Fibroblast of lung (primary cell): ENCODE measurements around the gene INTS1. TPM values are rescaled to one million over a fixed set of nuclear protein-coding genes. Genes with fewer than 3 reads are reported as not detected.
A peak's percentile ranks its signal among the peaks of the same experiment; 100 is the strongest.

ENCODE experiments used
- DNase-seq, 2 donors: peaks; one replicate each; pipeline versions ENCODE4 v3.0.0 to v3.0.0-alpha.2; 2010; ENCODE audit warnings: low read depth in 2 of 2
- H2AFZ ChIP-seq: 2 replicates; pipeline ENCODE4 v1.5.1; 2012; ENCODE audit warnings: low read length, control low read depth, inconsistent platforms
- H3K27ac ChIP-seq: 2 replicates; pipeline ENCODE4 v1.5.1; 2011; ENCODE audit warnings: low read length, control low read depth; ENCODE audit not compliant: insufficient read depth
- H3K27me3 ChIP-seq: 2 replicates; pipeline ENCODE4 v1.5.1; 2011; ENCODE audit warnings: mild to moderate bottlenecking, low read length; ENCODE audit not compliant: control insufficient read depth, insufficient read depth
- H3K36me3 ChIP-seq: 2 replicates; pipeline ENCODE4 v1.5.1; 2011; ENCODE audit warnings: low read length; ENCODE audit not compliant: control insufficient read depth, insufficient read depth
- H3K4me1 ChIP-seq: 2 replicates; pipeline ENCODE4 v1.5.1; 2011; ENCODE audit warnings: low read length; ENCODE audit not compliant: control insufficient read depth, insufficient read depth; ENCODE audit errors: extremely low read depth
- H3K4me2 ChIP-seq: 2 replicates; pipeline ENCODE4 v1.5.1; 2011; ENCODE audit warnings: low read length, control low read depth; ENCODE audit not compliant: insufficient read depth; ENCODE audit errors: extremely low read depth
- H3K4me3 ChIP-seq, 4 experiments: fragments of 200-600 bp in 1 of 4; sonication (generic) in 1 of 4; replicated peaks in 1 of 4; 2 replicates each; pipeline ENCODE4 v1.5.1; 2011 to 2016; ENCODE audit warnings: low read length in 4 of 4, low read depth in 3 of 4, mild to moderate bottlenecking in 3 of 4, control low read depth in 2 of 4, inconsistent platforms in 1 of 4, mixed read lengths in 1 of 4; ENCODE audit not compliant: insufficient read depth in 1 of 4; ENCODE audit errors: control extremely low read depth in 1 of 4
- H3K79me2 ChIP-seq: 2 replicates; pipeline ENCODE4 v1.5.1; 2012; ENCODE audit warnings: mild to moderate bottlenecking, low read length, inconsistent platforms; ENCODE audit not compliant: control insufficient read depth, insufficient read depth
- H3K9ac ChIP-seq: 2 replicates; pipeline ENCODE4 v1.5.1; 2011; ENCODE audit warnings: mild to moderate bottlenecking, low read length, control low read depth; ENCODE audit not compliant: insufficient read depth
- H3K9me3 ChIP-seq: 2 replicates; pipeline ENCODE4 v1.5.1; 2012; ENCODE audit warnings: low read depth, low read length; ENCODE audit not compliant: control insufficient read depth, insufficient read depth
- H4K20me1 ChIP-seq: 2 replicates; pipeline ENCODE4 v1.5.1; 2011; ENCODE audit warnings: low read length; ENCODE audit not compliant: control insufficient read depth, insufficient read depth; ENCODE audit errors: extremely low read depth
- EZH2 ChIP-seq: IDR thresholded peaks from 2 replicates; pipeline ENCODE4 v1.5.1; 2012; ENCODE audit warnings: low read length, control low read depth, mild to moderate bottlenecking; ENCODE audit errors: missing control alignments
- polyA plus RNA-seq, 2 donors: library from polyadenylated mRNA; depleted of rRNA in 1 of 2; stranded (reverse) in 1 of 2; unstranded in 1 of 2; fragments of >200 nt; gene quantifications; 2 replicates each; pipeline ENCODE4 v1.2.1, GENCODE V29; 2011 to 2012; ENCODE audit warnings: missing spikeins in 1 of 2
- total RNA-seq: library from RNA; depleted of rRNA; stranded (reverse); fragments of >200 nt; gene quantifications from 2 replicates; pipeline ENCODE4 v1.2.1, GENCODE V29; 2014
- TF ChIP-seq, protein P1 (sequence below), 2 donors: IDR thresholded peaks in 1 of 2; conservative IDR thresholded peaks in 1 of 2; 1 replicate in 1 of 2; 2 replicates in 1 of 2; pipeline ENCODE4 v1.5.1; 2011 to 2012; ENCODE audit warnings: low read length in 2 of 2, control low read depth in 1 of 2, inconsistent platforms in 1 of 2, low read depth in 1 of 2, mild to moderate bottlenecking in 1 of 2

The INTS1 gene
- total and polyA plus RNA-seq, 2 donors (not counting 1 experiment from before 2014, with no cell fraction given), result 7.1 to 35.5 TPM

DNA sequence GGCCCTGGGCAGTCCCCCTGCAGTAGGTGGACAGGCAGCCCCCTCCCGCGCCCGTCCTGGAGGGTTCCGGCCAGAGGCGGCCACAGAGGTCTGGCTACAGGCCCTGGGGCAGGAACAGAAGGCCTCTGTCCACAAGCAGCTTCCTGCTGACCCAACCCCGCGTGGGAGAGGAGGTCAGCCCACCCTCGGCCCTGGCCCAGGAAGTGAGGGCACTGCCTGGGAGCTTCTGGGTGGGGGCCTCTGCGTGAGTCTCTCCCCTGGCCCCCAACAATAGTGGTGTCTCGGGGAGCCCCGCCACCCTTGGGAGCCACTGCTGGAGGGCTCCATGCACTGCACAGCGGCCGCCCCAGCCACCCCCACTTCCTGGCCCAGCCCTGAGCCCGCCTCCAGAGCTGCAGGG, 49.6 kb downstream of the INTS1 start:
- Histone ChIP-seq H2AFZ (no peak overlapping the region), H3K4me1 (peaks cover 23% of the 10 kb centered on the region), H3K9me3 (no peaks in the 10 kb centered on the region), H3K36me3 (peaks cover 3% of the 10 kb centered on the region), H3K79me2 (peaks cover 76% of the 10 kb centered on the region), H3K4me2 (peak overlapping the region; percentile 84), H3K9ac (peak overlapping the region; percentile 49), H3K27ac (peak overlapping the region; percentile 58), H3K4me3 (peak overlapping the region in 3 of 4 experiments; percentile 6 to 47 (median 19)), H3K27me3 (no peaks in the 10 kb centered on the region), H4K20me1 (no peaks in the 10 kb centered on the region)
- no peak for TF ChIP-seq EZH2
- TF ChIP-seq, protein P1, sequence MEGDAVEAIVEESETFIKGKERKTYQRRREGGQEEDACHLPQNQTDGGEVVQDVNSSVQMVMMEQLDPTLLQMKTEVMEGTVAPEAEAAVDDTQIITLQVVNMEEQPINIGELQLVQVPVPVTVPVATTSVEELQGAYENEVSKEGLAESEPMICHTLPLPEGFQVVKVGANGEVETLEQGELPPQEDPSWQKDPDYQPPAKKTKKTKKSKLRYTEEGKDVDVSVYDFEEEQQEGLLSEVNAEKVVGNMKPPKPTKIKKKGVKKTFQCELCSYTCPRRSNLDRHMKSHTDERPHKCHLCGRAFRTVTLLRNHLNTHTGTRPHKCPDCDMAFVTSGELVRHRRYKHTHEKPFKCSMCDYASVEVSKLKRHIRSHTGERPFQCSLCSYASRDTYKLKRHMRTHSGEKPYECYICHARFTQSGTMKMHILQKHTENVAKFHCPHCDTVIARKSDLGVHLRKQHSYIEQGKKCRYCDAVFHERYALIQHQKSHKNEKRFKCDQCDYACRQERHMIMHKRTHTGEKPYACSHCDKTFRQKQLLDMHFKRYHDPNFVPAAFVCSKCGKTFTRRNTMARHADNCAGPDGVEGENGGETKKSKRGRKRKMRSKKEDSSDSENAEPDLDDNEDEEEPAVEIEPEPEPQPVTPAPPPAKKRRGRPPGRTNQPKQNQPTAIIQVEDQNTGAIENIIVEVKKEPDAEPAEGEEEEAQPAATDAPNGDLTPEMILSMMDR (conservative IDR thresholded peaks at IDR 0.05 in 1 of 2, IDR thresholded peaks at IDR 0.05 in 1 of 2; ENCODE audit: low read depth in 1 of 2, low read length in 2 of 2), result no peak
- DNase-seq, result peak in 1 of 2 donors; percentile 25

GRCh38 chr7:1452205-1452604, 52.0 kb downstream of the INTS1 start:
- Histone ChIP-seq H3K4me1 (peaks cover 24% of the 10 kb centered on the region), H3K27ac (no peak overlapping the region), H3K79me2 (peaks cover 61% of the 10 kb centered on the region), H3K4me2 (peak overlapping the region; percentile 35), H2AFZ (no peak overlapping the region), H3K4me3 (no peak overlapping the region), H3K36me3 (peaks cover 6% of the 10 kb centered on the region), H3K27me3 (no peaks in the 10 kb centered on the region), H3K9me3 (no peaks in the 10 kb centered on the region), H4K20me1 (no peaks in the 10 kb centered on the region), H3K9ac (no peak overlapping the region)
- TF ChIP-seq, protein P1 (conservative IDR thresholded peaks at IDR 0.05 in 1 of 2, IDR thresholded peaks at IDR 0.05 in 1 of 2; ENCODE audit: low read depth in 1 of 2, low read length in 2 of 2), result no peak
- DNase-seq, result no peak

- Histone ChIP-seq H3K4me3 (no peak overlapping the region), H4K20me1 (no peaks in the 10 kb centered on the region), H2AFZ (no peak overlapping the region), H3K4me2 (no peak overlapping the region), H3K4me1 (peaks cover 20% of the 10 kb centered on the region), H3K27me3 (no peaks in the 10 kb centered on the region), H3K79me2 (peaks cover 50% of the 10 kb centered on the region), H3K36me3 (peaks cover 6% of the 10 kb centered on the region), H3K9ac (no peak overlapping the region), H3K27ac (no peak overlapping the region), H3K9me3 (no peaks in the 10 kb centered on the region)
- no peak for DNase-seq
- TF ChIP-seq EZH2, result no peak
- TF ChIP-seq, protein P1 (conservative IDR thresholded peaks at IDR 0.05 in 1 of 2, IDR thresholded peaks at IDR 0.05 in 1 of 2; ENCODE audit: low read depth in 1 of 2, low read length in 2 of 2), result no peak
Observed at GRCh38 chr7:1450987-1451386, 53.2 kb downstream of the INTS1 start.
